ENCODE data around the gene NCAM1.
"Not testable (repeated sequence)": the region's sequence is repeated elsewhere in the genome, so short reads cannot be mapped to it uniquely, and the experiment has no call there.

Gene NCAM1

DNA sequence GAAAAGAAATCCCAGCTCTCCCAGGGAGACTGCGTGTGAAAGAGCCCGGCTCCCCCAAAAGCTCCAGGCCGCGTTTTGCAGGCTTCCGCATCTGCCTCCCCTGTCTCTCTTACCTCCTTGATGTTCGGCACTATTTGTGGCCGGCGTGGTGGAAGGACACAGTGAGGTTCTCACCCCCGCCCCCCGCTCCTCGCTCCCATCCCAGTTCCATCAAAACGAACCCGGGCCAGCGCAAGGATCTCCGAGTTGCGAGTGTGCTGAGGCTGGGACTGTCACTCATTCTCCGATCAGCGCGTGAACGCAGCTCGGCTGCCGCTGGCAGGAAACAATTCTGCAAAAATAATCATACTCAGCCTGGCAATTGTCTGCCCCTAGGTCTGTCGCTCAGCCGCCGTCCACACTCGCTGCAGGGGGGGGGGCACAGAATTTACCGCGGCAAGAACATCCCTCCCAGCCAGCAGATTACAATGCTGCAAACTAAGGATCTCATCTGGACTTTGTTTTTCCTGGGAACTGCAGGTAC, at the start of gene NCAM1:
Gene NCAM1, plus strand, starts transcription at position 275 of the 523 bp plus-strand sequence.
- DNase-seq (ENCODE audit: low read depth in 3 of 3): no peak

DNA sequence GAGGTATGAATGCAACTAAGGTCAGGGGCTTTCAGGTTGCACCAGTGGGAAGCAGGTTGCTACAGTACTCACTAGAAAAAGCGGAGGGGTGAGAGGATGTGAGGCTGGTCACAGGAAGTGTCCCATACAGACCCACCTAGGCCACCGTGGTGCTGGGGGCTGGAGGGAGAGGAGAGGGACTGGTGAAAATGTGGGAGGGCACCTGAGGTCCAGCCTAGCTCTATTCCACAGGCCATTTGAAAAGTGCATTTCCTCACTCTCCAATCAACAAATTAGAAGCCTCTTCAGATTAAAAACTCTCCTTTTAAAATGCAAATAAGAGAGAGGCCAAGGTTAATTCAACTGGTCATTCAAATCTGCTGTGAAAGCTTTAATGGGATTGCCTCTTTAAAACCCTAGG, 38.6 kb upstream of the NCAM1 start:
- no peak for DNase-seq (ENCODE audit: low read depth in 3 of 3)

DNA sequence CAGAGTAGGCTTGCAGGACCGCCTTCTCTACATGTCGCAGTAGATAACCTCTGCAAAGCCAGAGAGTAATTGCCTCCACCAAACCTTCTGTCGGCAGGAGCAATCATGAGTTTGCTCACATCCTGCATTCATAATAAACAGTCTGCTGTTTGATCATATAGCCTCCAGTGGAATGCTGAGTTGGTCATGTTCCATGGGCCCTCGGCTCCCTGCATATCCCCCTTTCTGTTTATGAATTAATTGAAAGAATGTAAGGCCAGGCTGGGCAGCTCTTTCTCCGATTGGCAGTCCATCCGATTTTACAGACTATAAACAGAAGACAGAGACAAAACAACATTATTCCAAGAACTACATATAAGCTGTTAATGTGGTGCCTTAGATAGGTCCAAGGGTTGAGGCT, 36.4 kb upstream of the NCAM1 start:
- DNase-seq (ENCODE audit: low read depth in 3 of 3): not testable (repeated sequence)

DNA sequence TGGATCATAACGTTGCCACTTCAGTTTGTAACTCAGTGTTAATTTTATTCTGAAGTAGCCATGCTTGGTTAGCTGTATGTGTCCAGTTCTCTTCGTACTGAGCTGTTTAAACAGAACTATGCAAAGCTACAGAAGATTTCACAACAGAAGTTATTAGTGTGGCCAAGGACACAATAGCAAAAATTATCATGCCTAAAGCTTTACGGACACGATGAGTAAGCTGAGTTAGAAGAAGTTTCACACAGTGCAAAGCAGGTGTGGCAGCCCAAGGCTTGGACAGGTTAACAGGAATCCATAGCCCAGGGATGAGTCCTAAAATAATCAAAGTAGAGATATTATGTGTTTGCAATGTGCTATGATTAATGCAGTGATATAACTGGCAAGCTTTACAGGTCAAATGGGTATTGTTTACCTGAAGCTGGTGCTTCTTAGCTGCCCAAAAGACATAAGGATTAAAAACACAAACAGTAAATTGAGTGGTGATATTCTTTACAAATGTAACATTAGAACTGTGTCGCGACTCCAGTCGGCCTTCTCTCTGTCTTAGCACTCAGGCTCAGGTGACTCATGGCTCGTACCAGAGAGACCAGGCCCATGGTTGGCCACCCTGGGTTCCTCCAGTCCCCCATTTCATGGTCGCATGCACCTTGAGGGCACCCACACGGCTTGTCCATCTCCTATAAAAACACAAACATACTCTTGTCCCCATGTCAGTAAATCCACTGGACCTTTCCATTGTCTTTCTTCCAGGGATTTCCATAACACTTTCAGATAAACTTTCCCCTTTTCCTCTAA, 35.5 kb upstream of the NCAM1 start:
- no peak for DNase-seq (ENCODE audit: low read depth in 3 of 3)

DNA sequence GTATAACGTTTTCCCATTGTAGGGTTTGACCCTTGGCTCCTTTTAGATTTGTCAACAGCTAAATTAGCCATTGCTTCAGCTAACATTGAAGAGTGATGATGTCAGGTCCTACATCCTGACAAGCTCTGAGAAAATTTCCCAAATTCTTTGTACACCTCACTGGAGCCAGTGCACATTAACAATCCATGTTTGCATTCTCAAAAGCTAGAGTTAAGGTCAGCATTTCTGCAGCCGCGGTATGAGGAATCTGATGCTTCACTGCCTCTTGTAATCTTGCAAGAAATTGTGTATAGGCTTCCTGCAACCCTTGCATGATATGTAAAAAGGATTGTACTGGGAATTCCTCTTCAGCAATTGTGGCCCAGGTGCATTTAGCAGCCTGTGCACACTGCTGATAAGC, 33.1 kb upstream of the NCAM1 start:
- no peak for DNase-seq (ENCODE audit: low read depth in 3 of 3)

DNA sequence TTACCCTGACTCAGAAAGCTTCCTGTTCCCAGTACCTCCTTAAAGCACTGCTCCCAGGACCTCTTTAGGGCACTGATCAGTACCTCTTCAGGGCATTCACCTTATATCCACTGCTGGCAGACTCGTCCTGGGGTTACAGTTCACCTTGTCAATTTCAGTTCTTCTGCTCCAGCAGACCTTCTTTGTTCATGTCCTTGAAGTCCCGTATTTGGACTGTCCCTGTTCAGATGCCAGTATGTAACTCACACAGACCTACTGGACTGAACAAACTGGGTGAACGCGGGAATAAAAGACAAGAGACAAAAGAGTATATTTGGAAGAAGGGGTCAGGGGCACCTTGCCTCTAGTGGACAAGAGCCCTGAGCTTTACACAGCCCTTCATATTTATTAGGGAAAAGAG, 31.8 kb upstream of the NCAM1 start:
- no peak for DNase-seq (ENCODE audit: low read depth in 3 of 3)

DNA sequence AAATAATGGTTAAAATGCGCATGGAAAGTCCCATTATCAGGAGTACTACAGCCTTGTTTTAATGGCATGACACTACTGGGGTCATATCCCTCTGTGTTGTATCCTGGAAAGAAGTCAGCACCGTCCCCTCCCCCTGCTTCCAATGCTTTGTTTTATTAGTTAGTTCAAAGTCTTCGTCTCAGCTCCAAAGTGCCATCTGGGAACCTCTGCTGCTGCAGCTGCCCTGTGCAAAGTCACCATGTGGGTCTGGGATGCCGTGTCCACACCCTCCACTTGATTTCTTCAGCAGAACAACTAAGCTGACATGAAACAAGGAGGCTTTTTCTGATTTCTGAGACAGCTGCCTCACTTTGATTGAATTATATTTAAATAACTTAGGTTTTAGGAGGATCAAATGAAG, 29.5 kb upstream of the NCAM1 start:
- no peak for DNase-seq (ENCODE audit: low read depth in 3 of 3)

DNA sequence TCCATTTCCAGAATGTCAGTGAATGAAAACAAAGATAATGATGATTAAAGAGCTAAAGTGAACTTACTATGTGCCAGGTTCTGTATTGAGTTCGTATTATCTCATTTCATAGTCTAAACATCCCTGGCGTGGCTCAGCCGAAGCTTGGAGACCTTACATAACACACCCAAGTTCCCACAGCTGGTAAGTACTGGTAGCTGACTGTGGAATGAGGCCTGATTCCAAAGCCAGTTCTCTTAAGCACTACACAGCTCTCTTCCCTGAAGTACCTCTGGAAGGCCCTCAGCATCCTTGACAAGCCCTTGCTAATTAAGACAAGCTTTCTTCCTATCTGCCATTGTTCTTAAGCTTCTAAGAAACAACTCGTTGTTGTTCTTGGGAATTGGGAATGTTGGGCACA, 28.6 kb upstream of the NCAM1 start:
- DNase-seq (ENCODE audit: low read depth in 3 of 3): no peak

DNA sequence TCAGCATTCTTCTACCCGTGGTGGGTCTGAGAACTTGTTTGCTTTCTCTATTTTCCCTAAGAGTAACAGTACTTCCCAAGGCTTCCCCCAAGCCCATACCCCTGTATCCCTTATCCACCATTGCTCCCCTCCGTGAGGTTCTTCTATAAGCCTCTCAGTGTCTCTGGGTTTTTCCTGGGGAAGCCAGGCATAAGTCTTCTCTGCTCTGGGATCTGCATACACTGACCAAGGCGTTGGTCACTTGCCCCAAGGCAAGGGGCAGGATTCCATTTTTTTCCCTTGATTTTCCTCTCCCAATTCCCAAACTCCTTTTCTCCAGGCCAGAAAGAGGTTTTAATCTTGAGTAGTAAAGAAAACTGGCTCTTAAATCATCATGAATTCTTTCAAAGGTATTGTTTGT, 27.2 kb upstream of the NCAM1 start:
- no peak for DNase-seq (ENCODE audit: low read depth in 3 of 3)

DNA sequence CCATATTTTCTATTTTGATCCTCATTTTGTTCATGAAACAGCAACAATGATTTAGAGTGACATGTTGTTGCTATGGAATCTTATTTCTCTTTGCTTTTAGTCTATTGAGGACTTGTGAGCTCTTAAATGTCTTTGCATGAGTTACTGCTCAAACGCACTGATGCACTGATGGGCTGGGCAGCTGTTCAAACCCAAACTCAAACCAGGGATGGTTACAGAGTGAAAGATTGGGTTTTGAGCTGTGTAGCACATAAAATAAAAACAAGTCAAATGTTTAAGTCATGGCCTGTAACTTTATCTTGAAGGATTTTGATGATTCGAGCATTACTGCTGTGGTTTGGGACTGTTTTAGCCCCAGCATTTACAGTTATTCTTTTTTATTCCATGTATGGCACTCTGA, 20.1 kb upstream of the NCAM1 start:
- no peak for DNase-seq (ENCODE audit: low read depth in 3 of 3)

DNA sequence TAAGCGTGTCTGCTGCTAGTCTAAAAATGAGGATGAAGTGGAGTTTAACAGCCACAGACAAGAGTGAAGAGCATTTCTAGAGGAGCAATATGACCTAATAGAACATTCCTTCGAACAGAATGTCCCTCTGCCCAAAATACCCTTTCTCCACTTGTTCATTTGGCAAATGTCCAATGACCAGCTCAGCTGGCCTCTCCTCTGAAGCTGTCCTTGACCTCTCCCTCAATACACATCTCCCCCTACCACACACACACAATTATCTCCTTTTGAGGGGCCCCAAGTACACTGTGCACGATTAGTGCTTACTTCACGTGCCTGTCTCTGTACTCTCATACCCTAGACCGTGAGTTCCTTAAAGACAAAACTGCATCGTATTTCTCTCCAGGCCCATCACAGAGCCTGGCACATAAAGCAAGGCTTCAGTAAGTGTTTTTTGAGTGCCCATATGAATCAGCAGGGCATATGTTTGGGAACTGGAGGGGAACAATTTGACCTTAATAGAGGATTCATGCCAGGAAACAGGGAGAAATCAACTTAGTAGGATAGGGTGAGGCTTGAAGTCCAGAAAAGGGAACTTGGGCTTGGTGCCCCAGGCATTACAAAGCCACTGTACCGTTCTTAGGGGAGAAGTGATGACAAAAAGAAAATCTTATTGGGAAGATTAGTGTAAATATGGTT, 18.1 kb upstream of the NCAM1 start:
- DNase-seq (ENCODE audit: low read depth in 3 of 3): no peak

DNA sequence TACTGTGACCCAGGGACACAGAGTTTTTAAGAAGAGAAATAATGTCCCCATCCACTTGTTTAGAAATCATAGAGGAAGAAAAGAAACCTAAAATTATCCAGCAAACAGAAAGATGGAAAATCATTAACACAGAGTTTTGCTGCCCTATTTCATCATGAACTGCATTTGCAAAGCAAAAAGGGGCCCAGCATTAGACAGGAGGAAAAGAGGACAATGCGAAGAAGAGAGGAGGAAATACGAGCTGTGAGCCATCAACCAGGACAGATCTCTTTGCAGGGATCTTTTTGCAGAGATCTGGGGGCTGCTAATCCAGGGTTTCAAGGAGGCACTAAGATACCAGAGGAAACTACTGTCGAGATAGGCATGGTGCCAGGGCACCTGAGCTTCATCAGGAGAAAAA, 14.4 kb upstream of the NCAM1 start:
- DNase-seq (ENCODE audit: low read depth in 3 of 3): no peak

DNA sequence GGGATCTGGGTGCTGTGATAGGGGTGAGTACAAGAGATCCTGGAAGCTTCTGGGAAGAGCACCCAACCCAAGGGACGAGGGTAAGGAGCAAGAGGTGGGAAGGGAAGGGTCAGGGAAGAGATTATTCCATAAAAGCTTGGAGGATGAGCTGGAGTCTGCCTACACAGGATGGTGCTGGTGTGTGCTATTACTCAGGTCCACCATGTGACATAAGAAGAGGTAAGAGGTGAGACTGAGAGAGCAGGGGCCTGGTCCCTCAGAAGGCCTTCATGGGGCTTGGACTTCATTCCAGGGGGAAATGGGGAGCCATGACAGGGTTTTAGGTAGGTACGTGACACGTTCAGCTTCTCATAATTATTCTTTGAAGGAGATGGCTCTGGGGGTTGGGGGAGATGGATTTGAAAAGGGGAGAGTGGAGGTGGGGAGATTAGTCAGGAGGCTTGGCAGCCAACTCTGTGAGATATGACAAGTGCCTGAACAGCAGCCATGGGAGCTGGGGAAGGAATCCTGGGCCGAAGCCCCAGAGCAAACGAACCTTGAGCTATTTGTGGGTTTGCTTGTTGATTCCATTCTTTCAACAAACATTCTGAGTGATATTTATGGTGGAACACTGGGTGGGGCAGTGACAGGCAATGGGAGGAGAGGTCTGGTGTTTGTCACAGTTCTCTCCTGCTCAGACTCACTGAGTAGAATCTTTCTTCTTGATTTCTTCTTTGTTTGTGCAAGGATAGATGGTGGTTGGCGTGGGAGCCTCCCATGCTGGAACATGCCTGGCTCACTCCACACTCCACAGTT, 11.2 kb upstream of the NCAM1 start:
- DNase-seq (ENCODE audit: low read depth in 3 of 3): no peak

DNA sequence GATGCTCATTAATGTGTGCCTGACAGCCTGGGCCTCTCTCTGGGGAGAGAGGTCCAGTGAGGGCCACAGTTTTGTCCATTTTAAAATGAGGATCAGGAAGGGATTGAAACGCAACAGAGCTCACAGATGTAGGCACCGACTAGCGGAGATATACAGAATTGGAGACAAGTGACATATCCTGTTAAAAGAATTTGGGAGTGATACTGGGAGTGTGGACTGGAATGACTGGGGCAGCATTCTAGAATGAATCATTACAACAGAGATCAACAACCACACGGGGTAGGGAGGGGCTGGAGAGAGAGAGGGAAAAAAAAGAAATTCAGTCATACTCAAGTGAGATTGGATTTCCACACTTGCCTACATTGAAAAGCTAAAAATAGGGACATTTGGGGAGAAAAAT, 2.5 kb upstream of the NCAM1 start:
- no peak for DNase-seq (ENCODE audit: low read depth in 3 of 3)

DNA sequence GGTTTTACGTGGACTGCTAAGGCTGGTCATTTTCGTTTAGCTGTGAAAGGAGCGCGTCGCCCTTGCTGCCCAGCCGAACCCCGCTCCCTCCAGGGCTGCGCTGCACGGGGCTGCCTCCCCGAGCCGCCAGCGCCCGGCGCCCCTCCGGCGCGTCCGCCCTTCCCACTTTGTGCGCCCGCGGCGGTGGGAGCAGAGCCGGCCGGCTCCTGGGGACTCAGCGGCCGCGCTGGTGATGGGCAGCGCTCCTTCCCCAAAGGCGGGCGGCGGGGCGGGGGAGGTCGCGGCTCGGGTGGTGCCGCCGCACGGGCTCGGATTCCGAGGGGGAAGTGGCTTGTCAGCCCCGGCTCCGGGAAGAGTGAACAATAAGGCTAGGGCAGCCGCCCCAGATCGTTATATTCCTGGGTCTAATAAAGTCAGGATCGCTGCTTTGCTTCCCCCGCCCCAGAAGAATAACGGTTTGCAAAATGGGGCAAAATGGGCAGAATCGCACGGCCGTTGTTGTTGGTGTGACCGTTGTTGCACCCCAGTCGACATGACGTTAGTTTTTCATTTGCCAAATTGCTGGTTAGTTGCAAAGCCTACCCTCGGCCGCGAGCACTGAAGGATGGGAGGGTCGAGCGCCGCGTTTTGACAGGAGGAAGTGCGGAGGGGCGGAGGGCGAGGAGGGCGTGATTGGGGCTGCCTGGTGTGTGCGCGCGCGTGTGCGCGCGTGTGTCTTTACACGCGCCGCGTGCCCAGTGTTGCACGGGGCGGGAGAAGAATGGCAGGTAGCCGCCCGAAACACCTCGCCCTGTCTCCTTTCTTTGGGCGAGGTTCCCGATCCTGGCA, 745 bp downstream of the NCAM1 start:
- DNase-seq (ENCODE audit: low read depth in 3 of 3): no peak

DNA sequence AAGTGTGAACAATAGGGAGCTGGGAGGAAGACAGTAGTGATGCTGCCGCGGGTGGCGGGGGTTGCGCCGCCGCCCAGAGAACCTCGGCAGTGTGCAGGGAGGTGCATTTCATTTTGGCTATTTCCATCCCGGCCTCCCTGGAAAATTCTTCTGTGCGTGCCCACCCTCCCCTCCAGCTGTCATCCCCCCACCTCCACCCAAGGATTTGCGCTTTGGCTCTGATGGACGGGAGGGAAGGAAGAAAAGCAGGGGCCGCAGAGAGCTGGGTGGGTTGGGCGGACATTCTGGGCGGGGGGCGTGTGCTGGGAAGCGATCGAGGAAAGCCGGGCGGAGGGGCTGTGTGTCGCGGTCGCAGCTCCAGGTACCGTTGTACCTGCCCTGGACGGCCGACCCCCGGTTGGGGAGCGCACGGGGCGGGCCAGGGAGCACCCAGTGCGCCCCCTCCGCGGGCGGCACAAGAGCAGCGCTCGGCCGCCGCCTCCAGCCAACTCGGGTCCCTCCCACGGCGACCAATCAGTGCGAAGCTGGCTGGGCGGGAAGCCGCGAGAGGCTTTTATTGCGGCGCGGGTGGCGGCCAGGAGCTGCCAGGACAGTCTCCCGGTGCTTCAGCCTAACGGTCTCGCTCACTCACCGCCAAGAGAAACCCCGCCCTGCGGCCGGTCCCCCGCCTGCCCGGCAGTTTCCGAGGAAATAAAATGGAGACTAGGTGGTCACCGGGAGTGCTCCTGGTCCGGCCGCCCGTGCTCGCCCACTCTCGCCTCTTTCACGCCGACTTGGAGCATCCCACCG, 1.6 kb downstream of the NCAM1 start:
- DNase-seq (ENCODE audit: low read depth in 3 of 3): no peak

DNA sequence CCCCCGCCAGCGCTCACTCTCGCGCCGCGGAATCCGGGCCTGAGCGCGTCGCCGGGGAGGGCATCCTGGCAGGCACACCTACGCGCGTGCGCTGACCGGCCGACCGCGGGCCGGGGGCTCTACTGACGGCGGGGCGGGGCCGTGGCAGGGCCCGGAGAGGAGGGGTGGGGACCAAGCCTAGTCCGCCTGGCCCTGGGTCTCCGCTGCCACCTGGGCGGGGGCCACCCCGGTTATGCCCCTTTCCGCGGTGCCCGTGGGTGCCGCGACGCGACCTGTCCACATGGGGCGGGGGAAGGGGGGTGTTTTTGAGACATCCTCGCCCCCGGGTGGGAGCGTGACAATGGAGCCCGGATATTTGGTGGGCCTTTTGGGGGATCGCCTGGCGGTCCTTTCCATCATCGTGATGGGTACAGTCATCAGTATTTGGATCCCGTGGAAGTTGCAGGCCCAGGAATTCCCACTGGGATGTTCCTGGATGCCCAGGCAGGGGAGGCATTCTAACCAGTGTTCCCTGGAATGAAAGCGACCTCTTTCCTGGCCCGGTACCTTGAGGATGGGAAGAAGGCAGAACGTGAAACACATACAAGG, 2.2 kb downstream of the NCAM1 start:
- DNase-seq (ENCODE audit: low read depth in 3 of 3): no peak

DNA sequence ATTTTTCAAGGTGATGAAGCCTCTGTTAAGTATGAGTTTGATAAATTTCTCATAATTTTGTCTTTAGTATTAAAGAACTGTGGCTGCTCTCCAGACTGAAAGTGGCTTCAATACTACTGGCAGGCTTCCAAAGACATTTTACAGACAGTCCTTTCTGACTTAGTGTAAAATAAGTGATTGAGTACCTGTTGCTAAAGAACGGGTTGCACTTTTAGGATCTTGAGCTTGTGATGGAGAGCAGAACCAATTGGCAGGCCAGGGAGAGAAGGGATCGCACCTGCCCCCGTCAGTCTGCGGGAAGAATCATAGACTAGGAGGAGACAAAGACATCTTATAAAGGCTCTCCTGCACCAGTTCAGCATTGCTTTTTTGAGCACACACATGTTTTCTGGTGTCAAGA, 4.4 kb downstream of the NCAM1 start:
- no peak for DNase-seq (ENCODE audit: low read depth in 3 of 3)

DNA sequence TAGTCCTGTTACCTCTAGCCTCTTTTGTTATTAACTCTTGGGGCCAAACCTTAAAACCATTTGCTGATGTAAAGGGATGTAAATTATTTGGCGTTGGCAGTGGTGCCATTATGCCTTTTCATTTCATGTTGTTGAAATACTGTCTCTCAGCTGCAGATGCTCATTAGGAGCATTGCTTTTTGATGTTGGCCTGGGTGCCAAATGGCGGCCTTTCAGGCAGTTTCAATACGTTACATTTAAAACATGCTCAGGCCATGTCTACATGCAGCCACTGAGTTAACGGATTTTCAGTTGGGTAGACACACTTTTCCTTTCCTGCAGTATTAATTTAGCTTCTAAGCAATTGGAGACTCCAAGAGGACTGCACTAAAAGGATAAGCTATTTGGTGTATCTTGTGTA, 5.3 kb downstream of the NCAM1 start:
- DNase-seq (ENCODE audit: low read depth in 3 of 3): no peak

DNA sequence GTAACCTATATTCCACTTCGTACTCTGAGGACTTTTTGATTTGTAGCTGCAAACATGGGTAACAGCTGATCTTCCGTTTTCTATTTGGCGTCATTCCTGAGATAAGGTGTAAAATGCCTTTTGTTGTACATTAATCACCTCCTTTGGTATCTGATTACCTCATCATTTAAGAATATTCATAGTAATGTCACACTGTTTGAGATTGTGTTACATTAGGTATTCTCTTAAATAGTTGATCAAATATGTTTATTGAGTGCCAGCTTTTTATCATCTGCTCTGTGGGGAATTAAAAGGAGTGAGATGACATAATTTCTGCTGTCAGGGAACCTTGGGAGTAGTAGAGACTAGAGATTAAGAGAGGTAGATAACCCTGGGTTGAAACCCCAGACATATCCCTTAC, 5.9 kb downstream of the NCAM1 start:
- no peak for DNase-seq (ENCODE audit: low read depth in 3 of 3)

Data from stimulated activated CD4-positive, alpha-beta T cell treated with anti-CD3 and anti-CD28 coated beads, TNF-alpha, amount 100 ng/mL, for 4 hours (primary cell).